GM19438 (cell line): ENCODE data around the gene C8G.

ENCODE experiments used
- ATAC-seq: cut with Tn5 transposase; IDR thresholded peaks from one replicate; pipeline ENCODE4 v1.9.1; 2021; ENCODE audit warnings: low read depth; ENCODE audit not compliant: unreplicated experiment

C8G gene

GRCh38 chr9:136944519-136945332, at the start of gene C8G, which contains the start of gene FBXW5:
Gene C8G, plus strand, starts transcription at chr9:136945243. Its CDS starts 78 bp downstream, at chr9:136945321.
Gene FBXW5, minus strand, starts transcription at chr9:136944738. Its CDS starts 655 bp downstream, at chr9:136944083.
- peak; percentile 66 for ATAC-seq

- ATAC-seq: no peak
Observed at GRCh38 chr9:136896027-136896426, 49.0 kb upstream of the C8G start.

- no peak for ATAC-seq
Observed at GRCh38 chr9:136898483-136899100, 46.5 kb upstream of the C8G start.

- peak; percentile 39 for ATAC-seq
Observed at GRCh38 chr9:136899196-136899595, 45.8 kb upstream of the C8G start.

GRCh38 chr9:136900556-136900955, 44.5 kb upstream of the C8G start:
- no peak for ATAC-seq

DNA sequence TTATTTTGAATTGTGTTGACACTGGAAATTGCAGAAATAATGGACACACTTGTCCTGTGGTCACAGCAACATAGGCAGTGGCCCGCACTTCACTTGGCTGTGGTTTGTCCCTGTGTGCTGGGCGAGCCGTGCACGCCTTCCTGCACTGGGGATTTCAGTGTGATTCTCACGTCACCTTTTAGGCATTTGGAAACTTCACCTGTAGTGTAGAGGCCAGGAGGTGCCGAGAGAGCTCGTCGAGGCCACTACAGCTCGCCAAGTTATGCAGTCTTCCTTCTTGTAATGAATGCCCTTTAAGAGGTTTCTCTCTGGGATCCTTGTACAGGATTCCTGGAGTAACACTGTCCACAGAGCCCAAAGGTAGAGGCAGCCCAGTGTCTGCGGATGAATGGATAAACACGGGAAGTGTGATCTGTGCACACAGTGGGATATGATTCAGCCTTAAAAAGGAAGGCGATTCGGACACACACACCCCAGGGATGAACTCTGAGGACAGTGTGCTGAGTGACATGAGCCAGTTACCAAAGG, 44.0 kb upstream of the C8G start:
- ATAC-seq: no peak

DNA sequence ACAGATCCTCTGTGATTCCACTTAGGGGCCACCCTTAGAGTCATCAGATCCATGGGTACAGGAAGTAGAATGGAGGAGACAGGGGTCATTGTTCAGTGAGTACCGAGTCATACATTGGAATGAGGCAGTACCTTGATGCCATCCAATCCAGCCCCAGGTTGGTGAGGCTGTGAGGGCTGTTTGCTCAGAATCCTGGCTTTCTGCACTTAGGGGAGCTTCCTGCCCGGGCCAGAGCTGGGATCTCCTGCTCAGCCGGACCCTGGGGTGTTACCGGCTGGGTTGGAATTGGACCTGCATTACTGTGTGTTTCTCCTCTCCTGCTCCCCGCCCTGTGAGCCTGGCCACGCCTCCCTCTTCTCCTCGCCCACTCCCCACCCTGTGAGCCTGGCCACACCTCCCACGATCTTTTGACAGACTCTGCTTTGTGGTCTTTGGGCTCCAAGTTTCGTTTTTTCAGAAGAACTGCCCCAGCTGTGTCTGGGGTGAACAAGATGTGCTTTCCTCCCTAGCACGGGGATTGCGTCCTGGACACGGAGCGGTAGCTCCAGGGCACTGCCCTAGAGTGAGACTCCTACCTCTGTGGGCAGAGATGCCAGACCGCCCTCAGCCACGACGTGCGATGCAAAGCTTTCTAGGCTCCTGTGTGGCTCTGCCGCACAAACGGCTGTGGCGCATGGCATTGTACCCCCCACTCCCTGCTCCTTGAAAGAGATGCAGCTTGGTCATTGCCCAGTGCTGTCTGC, 43.4 kb upstream of the C8G start:
- peak; percentile 57 for ATAC-seq

GRCh38 chr9:136902259-136902821, 42.7 kb upstream of the C8G start:
- peak; percentile 31 for ATAC-seq

DNA sequence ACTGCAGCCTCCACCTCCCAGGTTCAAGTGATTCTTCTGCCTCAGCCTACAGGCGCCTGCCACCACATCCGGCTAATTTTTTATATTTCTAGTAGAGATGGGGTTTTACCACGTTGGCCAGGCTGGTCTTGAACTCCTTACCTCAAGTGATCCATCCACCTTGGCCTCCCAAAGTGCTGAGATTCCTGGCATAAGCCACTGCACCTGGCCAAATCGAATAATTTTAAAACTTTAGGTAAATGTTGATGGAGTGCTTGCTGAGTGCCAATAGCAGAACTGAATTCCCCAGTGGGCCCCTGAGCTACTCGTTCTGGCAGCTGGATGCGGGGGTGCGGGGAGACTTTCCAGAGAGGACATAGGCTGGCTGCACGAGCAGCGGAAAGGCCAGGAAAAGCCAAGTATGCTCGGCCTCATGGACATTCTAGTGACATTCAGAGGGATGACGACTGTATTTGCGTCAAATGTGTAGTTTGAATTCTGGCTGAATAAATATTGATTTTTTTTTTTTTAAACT, 41.9 kb upstream of the C8G start:
- no peak for ATAC-seq

DNA sequence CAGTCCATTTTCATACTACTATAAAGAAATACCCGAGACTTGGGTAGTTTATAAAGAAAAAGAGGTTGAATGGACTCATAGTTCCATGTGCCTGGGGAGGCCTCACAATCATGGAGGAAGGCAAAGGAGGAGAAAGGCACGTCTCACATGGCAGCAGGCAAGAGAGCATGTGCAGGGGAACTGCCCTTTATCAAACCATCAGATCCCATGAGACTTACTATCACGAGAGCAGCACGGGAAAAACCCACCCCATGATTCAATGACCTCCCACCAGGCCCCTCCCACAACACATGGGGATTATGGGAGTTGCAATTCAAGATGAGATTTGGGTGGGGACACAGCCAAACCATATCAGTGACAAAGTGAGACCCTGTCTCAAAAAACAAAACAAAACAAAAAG, 38.8 kb upstream of the C8G start:
- no peak for ATAC-seq

DNA sequence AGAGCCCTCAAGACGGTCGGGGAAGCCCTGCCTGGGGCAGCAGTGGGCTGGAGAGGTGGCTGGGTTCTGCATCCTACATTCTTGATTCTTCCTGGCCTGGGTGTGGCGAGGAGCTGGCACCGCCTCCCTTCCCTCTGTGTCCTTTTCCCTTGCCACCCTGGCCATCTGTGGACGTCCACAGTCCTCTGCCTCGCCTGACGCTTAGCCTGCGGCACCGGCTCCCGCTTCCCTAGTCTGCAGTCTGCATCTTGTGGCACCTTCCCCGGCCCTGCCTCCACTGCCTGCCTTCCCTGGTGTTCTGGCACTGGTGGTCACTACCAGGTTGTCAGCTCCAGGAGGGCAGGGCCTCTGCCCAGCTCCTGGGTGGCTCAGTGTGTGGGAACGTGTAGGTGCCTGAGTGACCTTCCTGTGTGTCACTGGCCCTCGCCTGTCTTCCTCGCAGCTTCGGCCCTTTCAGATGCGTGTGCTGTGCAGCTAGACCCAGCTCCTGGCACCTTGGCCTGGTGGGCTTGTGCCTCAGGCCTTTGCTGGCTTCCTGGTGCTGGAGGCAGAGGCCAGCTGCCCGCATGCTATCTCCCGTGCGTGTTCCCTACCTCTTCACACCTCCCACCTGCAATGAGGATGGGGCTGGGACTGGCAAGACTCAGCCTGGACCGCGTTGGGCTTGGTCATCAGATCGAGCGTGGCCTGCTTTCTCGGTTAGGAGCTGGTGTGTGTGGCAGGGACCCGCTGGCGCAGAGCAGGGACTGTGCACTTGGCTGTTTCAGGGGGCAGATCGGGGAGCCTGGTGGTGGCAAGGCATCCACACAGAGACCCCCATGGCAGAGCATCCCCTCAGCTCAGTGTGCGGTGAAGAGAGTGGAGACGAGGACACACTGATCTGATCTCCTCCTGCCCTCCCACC, 37.8 kb upstream of the C8G start:
- ATAC-seq: no peak

DNA sequence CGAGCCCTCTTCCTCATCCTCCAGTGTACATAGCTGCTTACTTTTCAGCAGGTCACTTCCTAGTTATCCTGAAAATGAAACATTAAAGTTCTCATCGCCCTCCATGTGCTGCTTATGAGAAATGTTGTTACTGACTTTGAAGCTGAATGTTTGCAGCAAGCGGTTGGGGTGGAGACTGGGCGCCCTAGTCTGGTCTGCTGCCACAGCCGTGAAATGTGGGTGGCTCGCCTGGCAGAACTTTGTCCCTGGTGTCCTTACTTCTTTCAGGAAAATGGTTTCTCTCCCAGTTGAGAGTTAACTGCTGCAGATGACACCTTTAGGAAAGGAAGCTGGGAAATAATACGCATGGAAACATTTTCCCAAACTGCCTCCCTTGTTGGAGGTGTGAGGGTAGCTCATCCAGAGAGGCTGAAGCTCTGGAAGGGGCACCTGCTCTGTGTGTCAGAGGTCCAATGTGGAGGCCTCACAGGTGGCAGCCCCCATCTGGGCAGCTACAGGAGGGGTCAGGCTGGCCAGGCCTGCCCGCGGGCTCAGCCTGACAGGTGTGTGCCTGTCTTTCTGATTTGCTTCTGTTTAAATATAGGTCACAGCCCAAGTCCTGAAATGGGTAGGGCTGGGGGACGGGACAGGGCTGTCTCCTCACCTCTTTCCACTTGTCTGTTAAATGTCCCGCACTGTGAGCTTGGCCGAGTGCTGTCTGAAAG, 34.7 kb upstream of the C8G start:
- ATAC-seq: no peak

DNA sequence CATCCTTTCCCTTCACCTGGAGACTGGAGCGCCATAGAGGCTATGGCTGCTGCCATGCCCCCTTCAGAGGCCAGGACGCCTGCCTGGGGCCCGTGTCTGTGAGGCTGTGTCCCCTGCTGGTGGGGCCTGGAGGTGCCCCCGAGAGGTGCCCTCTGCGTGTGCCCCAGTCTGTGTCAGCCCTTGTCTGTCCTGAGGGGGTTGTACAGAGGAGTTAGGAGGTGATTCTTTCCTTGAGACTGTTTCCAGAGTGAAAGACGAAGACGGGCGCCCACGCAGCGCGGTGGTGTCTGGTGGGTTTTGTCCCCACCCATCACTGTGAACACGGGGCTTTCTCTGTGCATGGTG, 34.2 kb upstream of the C8G start:
- no peak for ATAC-seq

DNA sequence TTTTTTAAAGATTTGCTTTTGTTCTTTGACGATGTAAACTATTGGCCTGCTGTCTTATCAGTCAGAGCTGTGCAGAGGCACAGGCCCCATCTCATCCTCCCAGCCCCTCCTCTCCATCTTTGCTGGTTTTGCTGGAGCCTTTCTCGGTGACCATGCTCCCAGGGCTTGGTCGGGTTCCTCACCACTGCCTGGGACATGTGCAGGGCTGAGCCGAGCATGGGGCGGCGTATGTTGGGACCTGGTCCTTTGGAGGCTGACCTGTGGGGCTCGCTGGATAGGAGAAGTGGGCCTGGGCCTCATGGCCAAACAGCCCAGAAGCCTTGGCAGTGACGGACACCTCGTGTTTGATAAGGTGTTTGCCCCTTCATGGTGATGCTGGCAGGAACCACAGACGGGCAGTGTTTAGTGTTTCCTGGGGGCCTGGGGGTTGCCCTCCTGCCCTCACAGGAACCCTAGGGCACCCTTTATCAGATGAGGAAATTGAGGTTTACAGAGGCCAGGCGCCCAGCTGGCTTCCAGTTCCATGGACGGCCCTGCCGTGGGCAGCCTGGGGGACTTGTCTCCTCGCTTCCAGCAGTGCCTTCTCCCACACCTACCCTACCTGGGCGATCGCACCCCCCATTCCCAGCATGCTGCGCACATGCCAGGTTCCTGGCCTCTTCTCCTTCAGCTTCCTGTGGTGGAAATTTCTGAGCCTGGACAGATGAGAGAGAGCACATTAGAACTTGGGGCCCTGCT, 31.2 kb upstream of the C8G start:
- ATAC-seq: no peak

- no peak for ATAC-seq
Observed at GRCh38 chr9:136915632-136916329, 29.3 kb upstream of the C8G start.

DNA sequence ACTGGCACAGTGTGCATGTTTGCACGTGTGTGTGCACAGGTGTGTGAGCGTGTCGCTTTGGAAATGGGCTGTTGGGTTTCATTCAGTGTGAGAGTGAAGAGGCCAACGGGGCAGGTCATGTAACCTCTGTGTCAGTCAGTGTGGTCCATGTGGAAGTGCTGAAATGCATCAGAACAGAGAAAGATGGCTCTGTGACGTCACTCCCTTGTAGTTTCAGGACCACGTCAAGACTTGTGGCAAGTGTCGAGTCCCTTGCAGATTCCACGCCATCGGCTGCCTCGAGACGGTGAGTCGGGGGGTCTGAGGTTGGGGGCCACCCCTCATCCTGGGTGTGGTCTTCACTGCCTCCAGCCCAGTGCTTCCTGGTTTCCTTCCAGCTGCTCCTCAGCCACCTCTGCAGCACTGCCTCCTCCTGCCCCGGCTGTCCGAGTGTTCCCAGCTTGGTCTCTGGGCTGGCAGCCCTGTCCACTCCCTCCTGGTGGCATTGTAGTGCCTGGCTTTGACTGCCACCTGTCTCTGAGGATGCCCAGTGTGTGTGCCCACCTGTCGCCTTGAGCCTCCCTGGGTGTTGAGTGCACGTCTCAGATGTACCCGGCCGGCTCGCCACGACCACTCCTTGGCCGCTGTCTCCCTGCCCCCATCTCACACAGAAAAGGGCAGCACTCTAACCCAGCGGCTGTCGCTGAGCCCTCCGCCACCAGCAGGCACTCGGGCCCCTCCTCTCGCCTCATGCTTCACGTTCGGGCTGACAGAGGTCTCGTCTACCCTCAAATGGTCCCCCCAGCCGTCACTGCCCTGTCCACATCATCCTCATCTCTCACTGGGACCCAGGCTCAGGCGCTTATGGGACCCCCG, 28.5 kb upstream of the C8G start:
- ATAC-seq: no peak

- no peak for ATAC-seq
Observed at GRCh38 chr9:136917902-136918301, 27.1 kb upstream of the C8G start.
